Measurements from ENCODE around the gene TMSB10.
"Not testable (repeated sequence)": the region's sequence is repeated elsewhere in the genome, so short reads cannot be mapped to it uniquely, and the experiment has no call there.

Gene TMSB10

GRCh38 chr2:84940088-84940470 lies 34.6 kb downstream of the TMSB10 start:
- H3K4me3 ChIP-seq (ENCODE audit: low read depth, low read length): no peak overlapping the region
- no peaks in the 10 kb centered on the region for H3K9me3 ChIP-seq (ENCODE audit: severe bottlenecking)
- no peaks in the 10 kb centered on the region for H3K36me3 ChIP-seq
- DNase-seq: no peak
- TF ChIP-seq, protein P1, sequence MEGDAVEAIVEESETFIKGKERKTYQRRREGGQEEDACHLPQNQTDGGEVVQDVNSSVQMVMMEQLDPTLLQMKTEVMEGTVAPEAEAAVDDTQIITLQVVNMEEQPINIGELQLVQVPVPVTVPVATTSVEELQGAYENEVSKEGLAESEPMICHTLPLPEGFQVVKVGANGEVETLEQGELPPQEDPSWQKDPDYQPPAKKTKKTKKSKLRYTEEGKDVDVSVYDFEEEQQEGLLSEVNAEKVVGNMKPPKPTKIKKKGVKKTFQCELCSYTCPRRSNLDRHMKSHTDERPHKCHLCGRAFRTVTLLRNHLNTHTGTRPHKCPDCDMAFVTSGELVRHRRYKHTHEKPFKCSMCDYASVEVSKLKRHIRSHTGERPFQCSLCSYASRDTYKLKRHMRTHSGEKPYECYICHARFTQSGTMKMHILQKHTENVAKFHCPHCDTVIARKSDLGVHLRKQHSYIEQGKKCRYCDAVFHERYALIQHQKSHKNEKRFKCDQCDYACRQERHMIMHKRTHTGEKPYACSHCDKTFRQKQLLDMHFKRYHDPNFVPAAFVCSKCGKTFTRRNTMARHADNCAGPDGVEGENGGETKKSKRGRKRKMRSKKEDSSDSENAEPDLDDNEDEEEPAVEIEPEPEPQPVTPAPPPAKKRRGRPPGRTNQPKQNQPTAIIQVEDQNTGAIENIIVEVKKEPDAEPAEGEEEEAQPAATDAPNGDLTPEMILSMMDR (IDR thresholded peaks at IDR 0.05; ENCODE audit: low read depth, low read length): no peak
- no peak overlapping the region for H3K27ac ChIP-seq
- no peaks in the 10 kb centered on the region for H3K27me3 ChIP-seq (ENCODE audit: insufficient read depth, low read depth, severe bottlenecking)

GRCh38 chr2:84940831-84941412 lies 35.5 kb downstream of the TMSB10 start:
- DNase-seq: no peak
- no peaks in the 10 kb centered on the region for H3K36me3 ChIP-seq
- no peak overlapping the region for H3K27ac ChIP-seq
- H3K27me3 ChIP-seq (ENCODE audit: insufficient read depth, low read depth, severe bottlenecking): no peaks in the 10 kb centered on the region
- TF ChIP-seq, protein P1 (IDR thresholded peaks at IDR 0.05; ENCODE audit: low read depth, low read length): no peak
- H3K9me3 ChIP-seq (ENCODE audit: severe bottlenecking): no peaks in the 10 kb centered on the region
- H3K4me3 ChIP-seq (ENCODE audit: low read depth, low read length): no peak overlapping the region

DNA sequence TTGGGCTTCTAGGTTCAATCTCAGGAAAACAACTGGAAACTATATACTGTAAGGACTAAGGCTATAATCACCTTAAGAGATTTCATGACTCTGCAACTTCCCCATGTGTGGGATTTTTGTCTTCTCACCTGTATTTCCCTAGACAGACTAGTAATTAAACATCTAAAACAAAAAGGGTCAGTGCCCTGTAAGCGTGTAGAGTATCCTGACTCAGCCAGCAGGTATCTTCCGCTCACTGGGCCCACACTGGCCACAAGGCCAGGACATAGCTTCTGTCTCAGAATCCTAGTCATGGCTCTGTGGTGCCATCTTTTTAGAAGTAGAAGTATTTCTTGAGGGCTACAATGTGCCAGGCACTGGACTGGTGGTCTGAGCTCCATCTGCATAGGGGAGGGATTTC lies 36.7 kb downstream of the TMSB10 start:
- no peaks in the 10 kb centered on the region for H3K27me3 ChIP-seq (ENCODE audit: insufficient read depth, low read depth, severe bottlenecking)
- no peaks in the 10 kb centered on the region for H3K9me3 ChIP-seq (ENCODE audit: severe bottlenecking)
- TF ChIP-seq, protein P1 (IDR thresholded peaks at IDR 0.05; ENCODE audit: low read depth, low read length): no peak

DNA sequence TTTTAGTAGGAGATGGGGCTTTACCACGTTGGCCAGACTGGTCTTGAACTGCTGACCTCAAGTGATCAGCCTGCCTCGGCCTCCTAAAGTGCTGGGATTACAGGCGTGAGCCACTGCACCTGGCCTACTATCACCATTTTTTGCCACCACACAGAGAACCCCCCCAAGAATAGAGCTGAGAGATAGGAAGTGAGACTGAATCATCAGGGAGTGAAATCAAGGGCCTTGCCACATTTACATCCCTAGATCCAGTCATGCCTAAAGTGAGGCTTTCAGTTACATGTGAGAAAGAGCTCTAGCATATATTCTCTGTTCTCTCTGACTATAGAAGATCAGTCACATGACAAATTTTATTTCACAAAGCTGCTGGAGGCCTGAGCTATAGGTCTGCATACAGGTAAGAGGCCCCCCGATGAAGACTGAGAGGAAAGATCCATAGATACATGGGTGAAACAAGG lies 37.5 kb downstream of the TMSB10 start:
- TF ChIP-seq, protein P1 (IDR thresholded peaks at IDR 0.05; ENCODE audit: low read depth, low read length): no peak
- H3K27ac ChIP-seq: no peak overlapping the region
- no peaks in the 10 kb centered on the region for H3K36me3 ChIP-seq
- no peaks in the 10 kb centered on the region for H3K27me3 ChIP-seq (ENCODE audit: insufficient read depth, low read depth, severe bottlenecking)
- H3K4me3 ChIP-seq (ENCODE audit: low read depth, low read length): no peak overlapping the region
- no peak for DNase-seq
- H3K9me3 ChIP-seq (ENCODE audit: severe bottlenecking): no peaks in the 10 kb centered on the region

More for the DNA sequence above, 36.7 kb downstream of the TMSB10 start:
- DNase-seq: no peak
- Histone ChIP-seq H3K36me3 (no peaks in the 10 kb centered on the region), H3K27ac (no peak overlapping the region), H3K4me3 (ENCODE audit: low read depth, low read length) (no peak overlapping the region)

GRCh38 chr2:84944295-84944909 lies 38.9 kb downstream of the TMSB10 start:
- Histone ChIP-seq H3K36me3 (no peaks in the 10 kb centered on the region), H3K9me3 (ENCODE audit: severe bottlenecking) (no peaks in the 10 kb centered on the region), H3K27ac (no peak overlapping the region), H3K4me3 (ENCODE audit: low read depth, low read length) (no peak overlapping the region), H3K27me3 (ENCODE audit: insufficient read depth, low read depth, severe bottlenecking) (no peaks in the 10 kb centered on the region)
- no peak for DNase-seq
- TF ChIP-seq, protein P1 (IDR thresholded peaks at IDR 0.05; ENCODE audit: low read depth, low read length): no peak

DNA sequence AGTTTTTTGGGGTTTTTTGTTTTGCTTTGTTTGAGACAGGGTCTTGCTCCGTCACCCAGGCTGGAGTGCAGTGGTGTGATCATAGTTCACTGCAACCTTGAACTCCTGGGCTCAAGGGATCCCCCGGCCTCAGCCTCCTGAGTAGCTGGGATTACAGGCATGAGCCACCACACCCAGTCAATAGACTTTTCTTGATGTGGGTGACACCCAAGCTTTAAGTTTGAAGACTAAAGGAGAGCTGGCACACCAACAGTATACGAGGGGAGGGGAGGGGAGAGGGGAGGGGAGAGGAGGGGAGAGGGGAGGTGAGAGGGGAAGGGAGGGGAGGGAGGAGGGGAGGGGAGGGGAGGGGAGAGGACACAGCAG lies 40.4 kb downstream of the TMSB10 start:
- DNase-seq; H3K27me3 ChIP-seq (ENCODE audit: insufficient read depth, low read depth, severe bottlenecking); H3K9me3 ChIP-seq (ENCODE audit: severe bottlenecking); H3K36me3 ChIP-seq; H3K27ac ChIP-seq; H3K4me3 ChIP-seq (ENCODE audit: low read depth, low read length): not testable (repeated sequence)
